GM21576 (cell line): ENCODE measurements around the gene ULK3.

Source experiments
- ATAC-seq: cut with Tn5 transposase; IDR thresholded peaks from one replicate; pipeline ENCODE4 v1.9.1; 2021; ENCODE audit warnings: mild to moderate bottlenecking, moderate library complexity; ENCODE audit not compliant: unreplicated experiment

Gene ULK3

GRCh38 chr15:74799856-74800558, 42.9 kb downstream of the ULK3 start:
- ATAC-seq: peak; percentile 67

GRCh38 chr15:74799255-74799855, 43.6 kb downstream of the ULK3 start:
- peak; percentile 15 for ATAC-seq

- no peak for ATAC-seq
These were observed 44.3 kb downstream of the ULK3 start for GRCh38 chr15:74798388-74799254.

GRCh38 chr15:74795966-74796625, 46.9 kb downstream of the ULK3 start:
- ATAC-seq: no peak

- no peak for ATAC-seq
These were observed 48.0 kb downstream of the ULK3 start for GRCh38 chr15:74794970-74795349.

GRCh38 chr15:74794248-74794969, 48.5 kb downstream of the ULK3 start:
- no peak for ATAC-seq

GRCh38 chr15:74793135-74794028, 49.6 kb downstream of the ULK3 start:
- no peak for ATAC-seq

- ATAC-seq: no peak
These were observed 50.5 kb downstream of the ULK3 start for GRCh38 chr15:74792227-74793016.

- no peak for ATAC-seq
These were observed 51.3 kb downstream of the ULK3 start for GRCh38 chr15:74791667-74792066.

GRCh38 chr15:74791007-74791406, 51.9 kb downstream of the ULK3 start:
- ATAC-seq: no peak

GRCh38 chr15:74790080-74790916, 52.7 kb downstream of the ULK3 start:
- ATAC-seq: no peak

GRCh38 chr15:74789741-74790079, 53.2 kb downstream of the ULK3 start:
- ATAC-seq: no peak

GRCh38 chr15:74789171-74789631, 53.8 kb downstream of the ULK3 start:
- no peak for ATAC-seq

GRCh38 chr15:74788683-74789151, 54.2 kb downstream of the ULK3 start:
- no peak for ATAC-seq

- no peak for ATAC-seq
These were observed 54.8 kb downstream of the ULK3 start for GRCh38 chr15:74788042-74788682.

- peak; percentile 44 for ATAC-seq
These were observed 55.5 kb downstream of the ULK3 start for GRCh38 chr15:74787251-74788041.
